Thymus (tissue), 11 donors: ENCODE results near the gene OLFM2. TPM values are rescaled to one million over a fixed set of nuclear protein-coding genes. Genes with fewer than 3 reads are reported as not detected.
A peak's percentile ranks its signal among the peaks of the same experiment; 100 is the strongest.

ENCODE experiments used
- DNase-seq, 9 donors: peaks; one replicate each; pipeline ENCODE4 v3.0.0-alpha.2; 2013; ENCODE audit warnings: low spot score in 9 of 9, low read depth in 6 of 9, missing footprints in 1 of 9
- H3K27ac ChIP-seq, 2 donors: one replicate each; pipeline ENCODE4 v1.5.1; 2013; ENCODE audit warnings: control low read depth in 1 of 2, low read depth in 1 of 2, low read length in 1 of 2, mild to moderate bottlenecking in 1 of 2, moderate library complexity in 1 of 2
- H3K27me3 ChIP-seq, 2 donors: one replicate each; pipeline ENCODE4 v1.5.1; 2013; ENCODE audit warnings: low read length in 1 of 2; ENCODE audit not compliant: control insufficient read depth in 2 of 2, insufficient read depth in 1 of 2
- H3K36me3 ChIP-seq, 2 donors: one replicate each; pipeline ENCODE4 v1.5.1; 2013; ENCODE audit warnings: low read length in 1 of 2, mild to moderate bottlenecking in 1 of 2, moderate library complexity in 1 of 2; ENCODE audit not compliant: control insufficient read depth in 2 of 2, insufficient read depth in 2 of 2
- H3K4me1 ChIP-seq, 2 donors: one replicate each; pipeline ENCODE4 v1.5.1; 2013; ENCODE audit warnings: low read length in 2 of 2; ENCODE audit not compliant: control insufficient read depth in 2 of 2, insufficient read depth in 2 of 2
- H3K4me3 ChIP-seq, 2 donors: one replicate each; pipeline ENCODE4 v1.5.1; 2013; ENCODE audit warnings: low read length in 2 of 2, control low read depth in 1 of 2, mild to moderate bottlenecking in 1 of 2
- H3K9me3 ChIP-seq, 2 donors: one replicate each; pipeline ENCODE4 v1.5.1; 2013; ENCODE audit warnings: low read length in 1 of 2, mild to moderate bottlenecking in 1 of 2; ENCODE audit not compliant: control insufficient read depth in 2 of 2, insufficient read depth in 1 of 2
- WGBS: extraction: QIAGEN DNeasy Blood & Tissue Kit; methylation state at CpG from one replicate; pipeline ENCODE4 v1.1.7; 2013; 5-methylcytosine and 5-hydroxymethylcytosine counted together
- polyA plus RNA-seq: library from polyadenylated mRNA; stranded (reverse); fragments of 200-250 nt; gene quantifications from one replicate; pipeline ENCODE4 v1.2.3, GENCODE V29; 2013
- total RNA-seq: library from RNA; stranded (reverse); fragments of 120-200 nt; gene quantifications from one replicate; pipeline ENCODE4 v1.2.4, GENCODE V29; 2013
- donor health status: healthy.

Gene OLFM2
- total and polyA plus RNA-seq, 2 donors = 10.4 to 14.3 TPM

GRCh38 chr19:9862938-9863337 lies 73.4 kb downstream of the OLFM2 start:
- 30% methylated on average over 4 of the region's 4 CpGs for WGBS
- Histone ChIP-seq H3K27ac (peak overlapping the region; percentile 73 to 92), H3K4me1 (peaks cover 63 to 97% of the 10 kb centered on the region in 2 donors), H3K27me3 (no peaks in the 10 kb centered on the region), H3K4me3 (peak overlapping the region; percentile 30 to 38), H3K9me3 (peaks cover 0 to 4% of the 10 kb centered on the region in 2 donors), H3K36me3 (no peaks in the 10 kb centered on the region)
- peak in 6 of 9 donors; percentile 49 to 83 (median 58) for DNase-seq

- WGBS = 100% methylated on average over 1 of the region's 1 CpG
- H3K27me3 ChIP-seq = no peaks in the 10 kb centered on the region
- H3K4me1 ChIP-seq = peaks cover 67 to 98% of the 10 kb centered on the region in 2 donors
- no peak for DNase-seq
- H3K27ac ChIP-seq = peak overlapping the region in 1 of 2 donors; percentile 63
- H3K9me3 ChIP-seq = peaks cover 0 to 4% of the 10 kb centered on the region in 2 donors
- H3K36me3 ChIP-seq = peaks cover 0 to 6% of the 10 kb centered on the region in 2 donors
- no peak overlapping the region for H3K4me3 ChIP-seq
Measured at GRCh38 chr19:9861503-9861902, 74.8 kb downstream of the OLFM2 start.

- Histone ChIP-seq H3K27me3 (no peaks in the 10 kb centered on the region), H3K4me1 (peaks cover 63 to 90% of the 10 kb centered on the region in 2 donors), H3K27ac (no peak overlapping the region), H3K4me3 (no peak overlapping the region), H3K9me3 (peaks cover 0 to 4% of the 10 kb centered on the region in 2 donors), H3K36me3 (peaks cover 0 to 7% of the 10 kb centered on the region in 2 donors)
- WGBS = 91% methylated on average over 8 of the region's 8 CpGs
- DNase-seq = no peak
Measured at GRCh38 chr19:9860407-9860806, 75.9 kb downstream of the OLFM2 start.

- Histone ChIP-seq H3K27me3 (no peaks in the 10 kb centered on the region), H3K36me3 (peaks cover 12% of the 10 kb centered on the region in 2 donors), H3K4me1 (peaks cover 49 to 74% of the 10 kb centered on the region in 2 donors), H3K9me3 (peaks cover 0 to 7% of the 10 kb centered on the region in 2 donors), H3K4me3 (no peak overlapping the region), H3K27ac (peak overlapping the region; percentile 94 to 97)
- no peak for DNase-seq
Measured at GRCh38 chr19:9858766-9859165, 77.5 kb downstream of the OLFM2 start.

- Histone ChIP-seq H3K4me3 (peak overlapping the region; percentile 34 to 53), H3K4me1 (peaks cover 43 to 68% of the 10 kb centered on the region in 2 donors), H3K27me3 (no peaks in the 10 kb centered on the region), H3K9me3 (peaks cover 0 to 7% of the 10 kb centered on the region in 2 donors), H3K27ac (peak overlapping the region; percentile 94 to 97), H3K36me3 (peaks cover 12% of the 10 kb centered on the region in 2 donors)
- peak; percentile 66 to 90 (median 71) for DNase-seq
- 44% methylated on average over 10 of the region's 10 CpGs for WGBS
Measured at GRCh38 chr19:9857920-9858746, 78.2 kb downstream of the OLFM2 start.

GRCh38 chr19:9857076-9857721 lies 79.1 kb downstream of the OLFM2 start:
- peak overlapping the region; percentile 94 to 97 for H3K27ac ChIP-seq
- DNase-seq = no peak
- WGBS = 97% methylated on average over 13 of the region's 13 CpGs

GRCh38 chr19:9856609-9857008 lies 79.7 kb downstream of the OLFM2 start:
- H3K4me1 ChIP-seq = peaks cover 34 to 53% of the 10 kb centered on the region in 2 donors
- H3K36me3 ChIP-seq = peaks cover 15 to 23% of the 10 kb centered on the region in 2 donors
- WGBS = 99% methylated on average over 9 of the region's 9 CpGs
- peaks cover 0 to 7% of the 10 kb centered on the region in 2 donors for H3K9me3 ChIP-seq
- H3K4me3 ChIP-seq = no peak overlapping the region
- no peaks in the 10 kb centered on the region for H3K27me3 ChIP-seq
- no peak for DNase-seq
- peak overlapping the region in 1 of 2 donors; percentile 3 for H3K27ac ChIP-seq

More at GRCh38 chr19:9857076-9857721, 79.1 kb downstream of the OLFM2 start:
- Histone ChIP-seq H3K4me3 (peak overlapping the region; percentile 34 to 53), H3K9me3 (peaks cover 0 to 7% of the 10 kb centered on the region in 2 donors), H3K4me1 (peaks cover 39 to 59% of the 10 kb centered on the region in 2 donors), H3K36me3 (peaks cover 12 to 18% of the 10 kb centered on the region in 2 donors), H3K27me3 (no peaks in the 10 kb centered on the region)

GRCh38 chr19:9854282-9854846 lies 82.0 kb downstream of the OLFM2 start:
- WGBS = 97% methylated on average over 38 of the region's 38 CpGs
- H3K36me3 ChIP-seq = peaks cover 29 to 46% of the 10 kb centered on the region in 2 donors
- H3K27me3 ChIP-seq = no peaks in the 10 kb centered on the region
- peaks cover 23 to 30% of the 10 kb centered on the region in 2 donors for H3K4me1 ChIP-seq
- DNase-seq = no peak
- H3K27ac ChIP-seq = no peak overlapping the region
- H3K9me3 ChIP-seq = peaks cover 0 to 7% of the 10 kb centered on the region in 2 donors
- H3K4me3 ChIP-seq = no peak overlapping the region
